ENCODE results near the gene PPP1R26. TPM values are rescaled to one million over a fixed set of nuclear protein-coding genes. Genes with fewer than 3 reads are reported as not detected.
"Not testable (repeated sequence)": the region's sequence is repeated elsewhere in the genome, so short reads cannot be mapped to it uniquely, and the experiment has no call there.

PPP1R26 gene
- 1 to 10 TPM; 2.1 to 2.6 TPM for total RNA-seq
- total RNA-seq = 4.9 to 10.8 reads per million in 2 donors

GRCh38 chr9:135479469-135480052 is at the start of gene PPP1R26:
Gene PPP1R26 (plus strand): TSS chr9:135479782. CDS start chr9:135484511, 4,729 bp downstream.
- H3K4me1 Mint-ChIP-seq = peaks cover 11% of the 10 kb centered on the region
- peak within 1 kb of the TSS; percentile 96 for H3K4me3 Mint-ChIP-seq
- no peak for DNase-seq
- H3K36me3 Mint-ChIP-seq (ENCODE audit: low read depth) = peaks cover 2% of the 10 kb centered on the region
- H3K27me3 Mint-ChIP-seq = no peaks in the 10 kb centered on the region
- no peaks in the 10 kb centered on the region for H3K9me3 ChIP-seq (ENCODE audit: control insufficient read depth, low read length, poor library complexity, severe bottlenecking)
- ATAC-seq = no peak
- peak within 1 kb of the TSS; percentile 78 for H3K27ac Mint-ChIP-seq

- DNase-seq (no peak), ATAC-seq (no peak)
- Mint-ChIP-seq H3K36me3 (ENCODE audit: low read depth) (no peaks in the 10 kb centered on the region), H3K4me3 (no peak overlapping the region), H3K27ac (no peak overlapping the region), H3K27me3 (peaks cover 30% of the 10 kb centered on the region), H3K4me1 (no peaks in the 10 kb centered on the region)
- no peaks in the 10 kb centered on the region for H3K9me3 ChIP-seq (ENCODE audit: control insufficient read depth, low read length, poor library complexity, severe bottlenecking)
Measured at GRCh38 chr9:135437259-135437658, 42.3 kb upstream of the PPP1R26 start.

- H3K9me3 ChIP-seq (ENCODE audit: control insufficient read depth, low read length, poor library complexity, severe bottlenecking); H3K27ac Mint-ChIP-seq; H3K4me3 Mint-ChIP-seq; H3K4me1 Mint-ChIP-seq; H3K36me3 Mint-ChIP-seq (ENCODE audit: low read depth); ATAC-seq; DNase-seq: not testable (repeated sequence)
- H3K27me3 Mint-ChIP-seq = peaks cover 34% of the 10 kb centered on the region
Measured at GRCh38 chr9:135437696-135438095, 41.9 kb upstream of the PPP1R26 start.

- not testable (repeated sequence) for H3K4me1 Mint-ChIP-seq; H3K36me3 Mint-ChIP-seq (ENCODE audit: low read depth); H3K27ac Mint-ChIP-seq; DNase-seq; H3K9me3 ChIP-seq (ENCODE audit: control insufficient read depth, low read length, poor library complexity, severe bottlenecking); H3K4me3 Mint-ChIP-seq; ATAC-seq
- peaks cover 44% of the 10 kb centered on the region for H3K27me3 Mint-ChIP-seq
Measured at GRCh38 chr9:135438581-135439232, 40.9 kb upstream of the PPP1R26 start.

DNA sequence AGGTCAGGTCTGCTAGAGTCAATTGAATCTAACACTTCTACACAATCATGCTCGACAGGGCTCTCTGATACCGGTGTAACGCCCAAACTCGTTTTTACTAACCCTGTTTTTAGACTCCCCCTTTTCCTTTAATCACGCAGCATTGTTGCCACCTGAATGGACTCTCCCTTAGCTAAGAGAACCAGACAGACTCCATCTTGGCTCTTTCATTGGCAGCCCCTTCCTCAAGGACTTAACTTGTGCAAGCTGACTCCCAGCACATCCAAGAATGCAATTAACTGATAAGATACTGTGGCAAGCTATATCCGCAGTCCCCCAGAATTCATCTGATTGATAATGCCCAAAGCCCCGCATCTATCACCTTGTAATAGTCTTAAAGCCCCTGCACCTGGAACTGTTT is 40.1 kb upstream of the PPP1R26 start:
- not testable (repeated sequence) for H3K4me3 Mint-ChIP-seq; ATAC-seq; DNase-seq; H3K36me3 Mint-ChIP-seq (ENCODE audit: low read depth); H3K4me1 Mint-ChIP-seq; H3K9me3 ChIP-seq (ENCODE audit: control insufficient read depth, low read length, poor library complexity, severe bottlenecking)
- Mint-ChIP-seq H3K27ac (peak overlapping the region; percentile 4), H3K27me3 (peaks cover 48% of the 10 kb centered on the region)

DNA sequence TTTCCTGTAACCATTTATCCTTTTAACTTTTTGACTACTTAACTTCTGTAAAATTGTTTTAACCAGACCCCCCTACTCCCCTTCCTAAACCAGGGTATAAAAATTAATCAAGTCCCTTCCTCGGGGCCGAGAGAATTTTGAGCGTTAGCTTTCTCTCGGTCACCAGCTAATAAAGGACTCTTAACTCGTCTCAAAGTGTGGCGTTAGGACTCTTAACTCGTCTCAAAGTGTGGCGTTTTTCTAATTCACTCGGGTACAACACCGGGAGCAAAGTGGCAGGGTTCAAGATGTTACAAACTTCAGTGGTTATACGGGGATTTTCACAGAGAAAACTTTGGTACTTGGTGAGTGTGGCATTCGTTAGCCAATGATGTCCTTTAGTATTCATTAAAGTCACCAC is 39.7 kb upstream of the PPP1R26 start:
- no peak overlapping the region for H3K4me3 Mint-ChIP-seq
- peaks cover 48% of the 10 kb centered on the region for H3K27me3 Mint-ChIP-seq
- peak overlapping the region; percentile 4 for H3K27ac Mint-ChIP-seq
- no peaks in the 10 kb centered on the region for H3K36me3 Mint-ChIP-seq (ENCODE audit: low read depth)
- ATAC-seq = no peak
- no peak for DNase-seq
- H3K4me1 Mint-ChIP-seq = no peaks in the 10 kb centered on the region
- no peaks in the 10 kb centered on the region for H3K9me3 ChIP-seq (ENCODE audit: control insufficient read depth, low read length, poor library complexity, severe bottlenecking)

DNA sequence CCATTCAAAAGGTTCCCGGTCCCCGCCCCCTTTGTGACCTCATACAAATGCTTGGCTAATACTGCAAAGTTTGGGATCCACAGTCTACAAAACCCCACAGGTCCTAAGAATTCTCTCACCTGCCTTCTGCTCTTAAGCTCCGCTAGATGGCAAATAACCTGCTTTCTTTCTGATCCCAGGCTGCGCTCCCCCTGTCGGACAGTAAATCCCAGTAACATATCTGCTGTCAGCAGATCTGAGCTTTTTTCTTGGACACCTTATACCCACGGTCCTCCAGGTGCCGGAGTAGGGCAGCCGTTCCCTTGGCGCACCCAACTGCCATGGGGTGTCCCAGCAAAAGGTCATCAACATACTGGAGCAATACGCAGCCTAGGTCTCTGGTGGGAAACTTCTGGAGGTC is 39.0 kb upstream of the PPP1R26 start:
- Mint-ChIP-seq H3K4me3 (no peak overlapping the region), H3K27me3 (peaks cover 48% of the 10 kb centered on the region), H3K4me1 (peaks cover 3% of the 10 kb centered on the region), H3K36me3 (ENCODE audit: low read depth) (no peaks in the 10 kb centered on the region), H3K27ac (no peak overlapping the region)
- ATAC-seq (no peak), DNase-seq (no peak)
- no peaks in the 10 kb centered on the region for H3K9me3 ChIP-seq (ENCODE audit: control insufficient read depth, low read length, poor library complexity, severe bottlenecking)

DNA sequence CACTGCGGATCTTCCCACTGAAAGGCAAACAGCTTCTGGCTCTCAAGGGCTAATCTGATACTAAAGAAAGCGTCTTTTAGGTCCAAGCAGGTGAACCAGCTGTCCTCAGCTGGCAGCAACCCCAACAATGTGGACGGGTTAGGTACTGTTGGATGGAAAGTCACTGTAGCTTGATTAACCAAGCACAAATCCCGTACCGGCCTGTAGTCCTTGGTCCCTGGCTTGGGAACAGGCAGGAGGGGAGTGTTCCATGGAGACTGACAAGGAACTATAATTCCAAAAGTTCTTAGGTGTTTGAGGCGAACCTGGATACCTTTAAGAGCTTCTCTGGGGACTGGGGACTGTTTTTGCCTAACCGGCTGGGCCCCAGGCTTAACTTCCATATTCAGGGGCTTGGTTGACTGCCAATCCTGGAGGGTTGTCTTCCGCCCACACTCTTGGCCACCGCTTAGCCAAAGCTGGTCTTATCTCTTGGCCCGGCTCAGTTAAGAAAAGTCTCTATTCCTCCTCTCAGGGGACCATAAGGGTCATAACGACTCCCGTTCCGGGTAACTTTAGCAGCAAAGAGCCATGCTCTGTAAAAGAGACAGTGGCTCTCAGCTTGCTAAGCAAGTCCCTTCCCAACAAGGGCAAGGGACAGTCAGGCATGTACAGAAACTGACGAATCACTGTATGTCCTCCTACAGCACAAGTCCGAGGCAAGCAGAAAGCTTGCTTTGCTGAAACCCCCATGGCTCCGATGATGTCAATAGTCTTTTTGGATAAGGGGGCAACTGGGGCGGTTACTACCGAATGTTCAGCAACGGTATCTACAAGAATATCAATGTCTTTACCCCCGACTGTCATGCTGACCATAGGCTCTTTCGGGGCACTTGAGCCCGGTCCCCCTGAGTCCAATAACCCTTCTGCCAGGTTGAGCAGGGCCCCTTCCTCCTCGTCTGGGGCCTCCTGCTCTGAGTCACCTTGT is 38.2 kb upstream of the PPP1R26 start:
- not testable (repeated sequence) for H3K4me3 Mint-ChIP-seq; H3K27ac Mint-ChIP-seq; H3K4me1 Mint-ChIP-seq; DNase-seq; H3K36me3 Mint-ChIP-seq (ENCODE audit: low read depth); ATAC-seq; H3K9me3 ChIP-seq (ENCODE audit: control insufficient read depth, low read length, poor library complexity, severe bottlenecking)
- H3K27me3 Mint-ChIP-seq = peaks cover 48% of the 10 kb centered on the region

DNA sequence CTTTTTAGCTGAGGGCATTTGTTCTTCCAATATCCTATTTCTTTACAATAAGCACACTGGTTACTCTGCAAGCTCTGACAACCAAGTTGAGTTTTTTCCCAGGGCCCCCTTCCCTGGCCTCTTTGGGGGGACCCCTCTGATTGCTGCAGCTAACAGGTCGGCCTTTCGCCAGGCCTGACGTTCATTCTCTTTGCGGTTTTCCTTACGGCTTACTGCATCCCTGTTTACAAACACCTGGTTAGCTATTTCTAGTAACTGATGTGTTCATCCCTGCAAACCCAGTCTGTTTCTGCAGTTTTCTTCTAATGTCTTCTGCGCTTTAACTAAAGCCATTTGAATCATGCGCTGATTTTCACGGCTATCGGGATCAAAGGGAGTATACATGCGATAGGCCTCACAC is 37.5 kb upstream of the PPP1R26 start:
- H3K9me3 ChIP-seq (ENCODE audit: control insufficient read depth, low read length, poor library complexity, severe bottlenecking) = no peaks in the 10 kb centered on the region
- DNase-seq = no peak
- H3K27me3 Mint-ChIP-seq = peaks cover 48% of the 10 kb centered on the region
- H3K27ac Mint-ChIP-seq = no peak overlapping the region
- no peaks in the 10 kb centered on the region for H3K36me3 Mint-ChIP-seq (ENCODE audit: low read depth)
- ATAC-seq = no peak
- H3K4me1 Mint-ChIP-seq = peaks cover 3% of the 10 kb centered on the region
- H3K4me3 Mint-ChIP-seq = no peak overlapping the region

DNA sequence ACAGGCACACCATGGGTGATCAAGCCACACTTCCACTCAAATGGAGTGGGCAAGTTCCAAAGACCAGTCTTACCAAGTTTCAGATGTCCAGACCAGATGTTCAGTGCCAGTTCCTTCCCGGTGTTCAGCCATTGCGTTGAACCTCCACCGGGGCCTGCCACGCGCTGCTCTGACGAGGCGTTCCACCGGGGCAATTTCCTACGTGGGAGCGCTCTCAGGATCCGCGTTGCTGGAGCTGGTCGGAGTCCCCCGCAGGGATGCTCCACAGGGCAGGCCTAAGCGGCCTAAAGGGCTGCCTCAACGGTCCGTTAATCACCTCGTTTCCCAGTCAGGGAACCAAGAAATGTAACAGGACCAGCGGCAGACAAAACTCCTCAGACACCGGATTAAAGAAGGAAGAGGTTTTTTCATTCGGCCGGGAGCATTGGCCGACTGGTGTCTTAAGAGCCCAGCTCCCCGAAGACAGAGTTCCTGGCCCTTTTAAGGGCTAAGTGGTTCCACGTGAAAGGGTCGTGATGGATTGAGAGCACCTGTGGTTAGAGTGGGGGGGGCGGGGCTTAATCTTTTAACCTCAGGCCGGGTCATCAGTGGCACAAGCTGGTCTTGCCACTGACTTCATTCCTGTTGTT is 35.7 kb upstream of the PPP1R26 start:
- Mint-ChIP-seq H3K27me3 (peaks cover 48% of the 10 kb centered on the region), H3K27ac (no peak overlapping the region), H3K36me3 (ENCODE audit: low read depth) (no peaks in the 10 kb centered on the region), H3K4me1 (peaks cover 3% of the 10 kb centered on the region), H3K4me3 (no peak overlapping the region)
- DNase-seq = no peak
- no peaks in the 10 kb centered on the region for H3K9me3 ChIP-seq (ENCODE audit: control insufficient read depth, low read length, poor library complexity, severe bottlenecking)
- no peak for ATAC-seq

DNA sequence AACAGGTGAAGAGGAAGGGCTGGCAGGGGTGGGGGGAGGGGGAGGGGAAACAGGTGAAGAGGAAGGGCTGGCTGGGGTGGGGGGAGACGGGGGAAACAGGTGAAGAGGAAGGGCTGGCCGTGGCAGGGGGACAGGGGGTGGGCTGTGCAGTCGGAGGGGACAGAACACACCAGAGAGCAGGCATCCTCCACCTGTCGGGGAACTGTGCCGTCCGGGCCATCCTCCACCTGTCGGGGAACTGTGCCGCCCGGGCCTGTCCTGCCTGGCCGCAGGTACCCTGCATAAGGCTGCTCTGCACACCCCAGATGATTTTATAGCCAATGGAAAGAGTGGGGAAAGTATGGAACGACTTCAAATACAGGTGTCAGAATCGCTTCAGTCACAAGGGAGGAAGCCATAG is 32.5 kb upstream of the PPP1R26 start:
- H3K27ac Mint-ChIP-seq = no peak overlapping the region
- H3K27me3 Mint-ChIP-seq = peaks cover 20% of the 10 kb centered on the region

GRCh38 chr9:135448663-135449100 is 30.9 kb upstream of the PPP1R26 start:
- DNase-seq = no peak
- Mint-ChIP-seq H3K4me3 (no peak overlapping the region), H3K27me3 (peaks cover 4% of the 10 kb centered on the region), H3K4me1 (peaks cover 3% of the 10 kb centered on the region), H3K27ac (no peak overlapping the region), H3K36me3 (ENCODE audit: low read depth) (no peaks in the 10 kb centered on the region)
- no peak for ATAC-seq
- H3K9me3 ChIP-seq (ENCODE audit: control insufficient read depth, low read length, poor library complexity, severe bottlenecking) = no peaks in the 10 kb centered on the region

More for the DNA sequence above, 32.5 kb upstream of the PPP1R26 start:
- ATAC-seq (no peak), DNase-seq (no peak)
- Mint-ChIP-seq H3K4me3 (no peak overlapping the region), H3K4me1 (peaks cover 3% of the 10 kb centered on the region), H3K36me3 (ENCODE audit: low read depth) (no peaks in the 10 kb centered on the region)
- no peaks in the 10 kb centered on the region for H3K9me3 ChIP-seq (ENCODE audit: control insufficient read depth, low read length, poor library complexity, severe bottlenecking)

DNA sequence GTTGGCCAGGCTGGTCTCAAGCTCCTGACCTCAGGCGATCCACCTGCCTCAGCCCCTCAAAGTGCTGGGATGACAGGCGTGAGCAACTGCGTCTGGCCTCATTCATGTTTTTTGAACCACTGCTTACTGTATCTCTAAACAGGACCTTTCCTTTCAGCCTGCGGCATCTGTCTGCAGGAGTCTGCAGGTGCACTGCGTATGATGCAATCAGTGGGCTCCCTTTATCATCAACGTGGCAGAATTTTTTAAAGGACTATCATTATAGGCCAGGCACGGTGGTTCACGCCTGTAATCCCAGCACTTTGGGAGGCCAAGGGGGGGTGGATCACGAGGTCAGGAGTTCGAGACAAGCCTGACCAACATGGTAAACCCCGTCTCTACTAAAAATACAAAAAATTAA is 30.1 kb upstream of the PPP1R26 start:
- H3K27me3 Mint-ChIP-seq; ATAC-seq; H3K9me3 ChIP-seq (ENCODE audit: control insufficient read depth, low read length, poor library complexity, severe bottlenecking); H3K27ac Mint-ChIP-seq; H3K36me3 Mint-ChIP-seq (ENCODE audit: low read depth); H3K4me3 Mint-ChIP-seq; H3K4me1 Mint-ChIP-seq; DNase-seq: not testable (repeated sequence)
